Left ventricle myocardium superior (tissue), 1 donor: ENCODE results near the gene ADH7. TPM values are rescaled to one million over a fixed set of nuclear protein-coding genes. Genes with fewer than 3 reads are reported as not detected.
"Not testable (repeated sequence)": the region's sequence is repeated elsewhere in the genome, so short reads cannot be mapped to it uniquely, and the experiment has no call there.

ENCODE experiments used
- ATAC-seq: fragments of 200-7000 bp; cut with Tn5 transposase; one replicate; pipeline ENCODE4 v1.9.1; 2020; ENCODE audit warnings: mild to moderate bottlenecking, moderate library complexity
- DNase-seq: peaks from one replicate; pipeline ENCODE4 v3.0.0-alpha.2; 2020
- intact Hi-C: fragments of 100-400 bp; cut with micrococcal nuclease; formaldehyde crosslinking; loops from one replicate; pipeline ENCODE4 v1.11.0; 2022
- total RNA-seq: library from RNA; stranded (reverse); fragmentation: NEBNext Ultra II Directional; extraction: Animal tissue kit (Norgen Biotek cat#: 25700); gene quantifications from one replicate; pipeline ENCODE4 v1.2.1, GENCODE V29; 2021
- donor health status: DM: no; HTN: yes; CAD: no; lungs with severe emphysema.

The ADH7 gene
- total RNA-seq, 1 donor from 2014 or later: not detected

GRCh38 chr4:99430106-99430505, 5.0 kb downstream of the ADH7 start:
- DNase-seq (no peak), ATAC-seq (no peak)
- intact Hi-C loops: no loop called here

GRCh38 chr4:99417125-99417524, 18.0 kb downstream of the ADH7 start:
- ATAC-seq (no peak), DNase-seq (no peak)
- intact Hi-C loops: no loop called here

- intact Hi-C loops, ATAC-seq, DNase-seq: not testable (repeated sequence)
Observed at GRCh38 chr4:99415762-99416161, 19.4 kb downstream of the ADH7 start.

GRCh38 chr4:99414902-99415301, 20.2 kb downstream of the ADH7 start:
- ATAC-seq, DNase-seq, intact Hi-C loops: not testable (repeated sequence)

GRCh38 chr4:99414401-99414800, 20.7 kb downstream of the ADH7 start:
- intact Hi-C loops: no loop called here
- no peak for ATAC-seq
- DNase-seq: no peak

- ATAC-seq: no peak
- intact Hi-C loops: no loop called here
- no peak for DNase-seq
Observed at GRCh38 chr4:99413140-99413539, 22.0 kb downstream of the ADH7 start.

DNA sequence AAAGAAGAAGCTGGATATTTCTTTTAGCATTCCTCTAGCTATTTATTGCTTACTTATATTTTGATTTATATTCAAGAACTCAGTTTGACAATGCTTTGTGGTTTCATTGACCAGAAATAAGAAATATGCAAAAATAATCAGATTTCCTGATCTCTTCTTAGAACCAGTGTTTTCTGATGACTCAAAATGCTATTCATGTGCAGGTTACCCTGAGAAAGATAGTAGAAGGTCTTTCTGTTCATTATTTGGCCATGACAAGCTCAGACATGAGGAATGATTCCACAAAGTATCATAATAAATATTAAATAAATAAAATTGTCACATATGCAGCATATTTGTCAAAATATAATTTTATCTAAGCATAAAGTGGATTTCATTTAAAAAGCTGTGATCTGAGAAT, 24.1 kb downstream of the ADH7 start:
- intact Hi-C loops: no loop called here
- DNase-seq: no peak
- no peak for ATAC-seq

GRCh38 chr4:99410075-99410474, 25.1 kb downstream of the ADH7 start:
- no peak for DNase-seq
- ATAC-seq: no peak
- intact Hi-C loops: no loop called here

DNA sequence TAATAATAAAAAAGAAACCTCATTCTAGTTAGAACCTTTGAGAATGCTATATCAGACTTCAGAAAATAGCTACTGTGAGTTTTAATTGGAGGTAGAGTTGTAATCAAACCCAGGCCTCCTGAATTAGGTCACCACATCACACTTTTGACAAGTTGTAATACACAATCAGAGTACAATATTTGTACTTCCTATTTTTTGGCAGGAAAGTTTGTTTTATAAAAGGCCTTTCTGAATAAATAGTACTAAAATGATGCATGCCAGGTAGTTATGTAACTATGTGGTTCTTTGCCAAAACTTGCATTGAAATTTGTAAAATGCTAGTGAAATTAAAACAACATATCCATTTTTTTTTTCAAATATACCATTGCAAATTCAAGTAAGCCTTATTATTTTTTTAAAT, 26.8 kb downstream of the ADH7 start:
- DNase-seq: no peak
- intact Hi-C loops: loop anchor here (5.0 to 10.0 kb wide), 2 partner anchors 291 to 464 kb away; no protein-coding TSS in a partner anchor
- no peak for ATAC-seq

- intact Hi-C loops: loop anchor here (5.0 to 10.0 kb wide), 2 partner anchors 288 to 461 kb away; no protein-coding TSS in a partner anchor
- ATAC-seq: peak; percentile 83
- DNase-seq: peak; percentile 26
Observed at GRCh38 chr4:99405433-99406115, 29.6 kb downstream of the ADH7 start.

GRCh38 chr4:99404595-99405287, 30.4 kb downstream of the ADH7 start:
- no peak for DNase-seq
- peak; percentile 60 for ATAC-seq
- intact Hi-C loops: loop anchor here (5.0 to 10.0 kb wide), 2 partner anchors 287 to 460 kb away; no protein-coding TSS in a partner anchor

- peak; percentile 44 for ATAC-seq
- intact Hi-C loops: loop anchor here (10.0 kb wide), 1 partner anchor 459 kb away; no protein-coding TSS in a partner anchor
- no peak for DNase-seq
Observed at GRCh38 chr4:99403380-99404184, 31.6 kb downstream of the ADH7 start.

DNA sequence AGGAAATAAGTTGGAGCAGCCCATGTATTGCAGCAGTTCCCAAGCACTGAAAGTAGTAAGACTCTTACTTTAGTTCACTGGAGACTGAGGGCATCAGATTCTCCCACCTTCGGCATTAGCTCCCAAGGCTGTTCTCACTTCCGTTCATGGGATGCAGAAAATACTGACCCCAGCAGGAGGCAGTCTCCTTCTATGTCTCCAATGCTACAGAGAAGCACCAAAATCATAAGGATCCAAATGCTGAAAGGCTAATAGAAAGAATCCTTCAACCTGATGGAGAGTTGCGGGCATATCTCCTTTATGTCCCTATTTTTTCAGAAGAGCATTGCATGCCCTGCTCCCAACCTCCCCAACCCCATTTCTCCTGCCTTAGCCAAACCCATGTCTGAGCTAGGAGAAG, 32.4 kb downstream of the ADH7 start:
- ATAC-seq: no peak
- intact Hi-C loops: loop anchor here (10.0 kb wide), 1 partner anchor 458 kb away; no protein-coding TSS in a partner anchor
- no peak for DNase-seq

- ATAC-seq (no peak), DNase-seq (no peak)
- intact Hi-C loops: loop anchor here (10.0 kb wide), 1 partner anchor 456 kb away; no protein-coding TSS in a partner anchor
Observed at GRCh38 chr4:99400831-99401230, 34.3 kb downstream of the ADH7 start.

GRCh38 chr4:99399017-99399416, 36.1 kb downstream of the ADH7 start:
- no peak for DNase-seq
- ATAC-seq: no peak
- intact Hi-C loops: no loop called here

DNA sequence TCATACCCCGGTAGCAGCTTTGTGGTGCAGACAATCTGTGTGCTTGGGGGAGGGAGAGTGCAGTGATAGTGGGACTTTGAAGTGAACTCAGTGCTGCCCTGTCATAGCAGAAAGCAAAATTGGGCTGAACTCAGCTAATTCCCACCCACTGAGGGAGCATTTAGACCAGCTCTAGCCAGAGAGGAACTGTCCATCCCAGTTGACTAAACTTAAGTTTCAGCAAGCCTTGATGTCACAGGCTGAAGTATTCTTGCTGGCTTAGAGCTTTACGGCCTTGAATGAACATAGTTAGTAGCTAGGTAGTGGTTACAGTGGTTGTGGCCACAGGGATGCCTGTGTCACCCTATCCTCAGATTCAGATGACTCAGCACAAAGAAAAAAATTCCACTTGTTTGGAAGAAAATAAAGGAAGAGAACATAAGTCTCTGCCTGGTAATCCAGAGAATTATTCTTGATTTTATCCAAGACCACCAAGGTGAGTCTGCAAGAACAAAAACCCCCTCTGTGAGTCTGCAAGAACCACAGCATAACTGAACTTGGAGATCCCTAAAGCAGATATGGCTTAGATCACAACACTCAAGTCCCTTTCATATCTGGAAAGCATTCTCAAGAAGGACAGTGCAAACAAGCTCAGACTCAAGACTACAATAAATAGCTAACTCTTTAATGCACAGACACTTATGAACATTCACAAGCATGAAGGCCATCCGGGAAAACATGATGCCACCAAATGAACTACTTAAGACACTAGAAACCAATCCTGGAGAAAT, 39.4 kb downstream of the ADH7 start:
- intact Hi-C loops: no loop called here
- no peak for DNase-seq
- ATAC-seq: no peak

DNA sequence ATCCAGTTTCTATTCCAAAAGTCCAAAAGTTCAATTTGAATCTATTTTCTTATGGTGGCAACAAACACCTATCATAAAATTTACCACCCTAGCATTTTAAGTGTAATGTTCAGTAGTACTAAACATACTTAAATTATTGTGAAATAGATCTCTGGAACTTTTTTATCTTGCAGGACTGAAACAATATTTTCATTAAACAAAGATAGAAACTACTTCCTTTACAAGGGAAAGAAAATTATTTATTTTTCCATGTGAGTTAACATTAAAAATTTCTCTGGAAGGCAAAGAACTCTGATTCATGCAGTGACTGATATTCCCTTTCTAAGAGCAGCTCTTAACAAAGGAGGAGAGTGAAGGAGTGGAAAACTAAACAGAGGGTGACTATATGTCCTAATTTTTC, 40.2 kb downstream of the ADH7 start:
- ATAC-seq: peak; percentile 35
- intact Hi-C loops: no loop called here

DNA sequence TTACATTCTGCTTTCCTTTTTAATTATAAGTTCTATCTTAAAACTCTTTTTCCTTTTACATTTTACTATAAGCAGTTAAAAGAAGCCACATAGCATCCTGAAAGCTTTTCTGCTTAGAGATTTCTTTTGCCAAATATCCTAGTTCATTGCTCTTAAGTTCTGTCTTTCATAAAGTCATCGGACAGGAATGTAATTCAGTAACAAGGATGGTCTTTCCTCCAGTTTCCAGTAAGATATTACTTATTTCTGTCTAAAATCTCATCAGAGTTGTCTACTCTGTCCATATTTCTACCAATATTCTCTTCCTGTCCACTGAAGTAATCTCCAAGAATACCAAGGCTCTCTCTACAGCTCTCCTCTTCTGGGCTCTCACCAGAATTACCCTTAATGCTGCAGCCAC, 45.1 kb downstream of the ADH7 start:
- ATAC-seq (peak; percentile 43), DNase-seq (no peak)
- intact Hi-C loops: no loop called here

More for the DNA sequence above, 40.2 kb downstream of the ADH7 start:
- DNase-seq: no peak

GRCh38 chr4:99389606-99390005, 45.5 kb downstream of the ADH7 start:
- DNase-seq (no peak), ATAC-seq (peak; percentile 44)
- intact Hi-C loops: no loop called here
